BLaER1 treated with 17β-estradiol and CSF1 and Interleukin-3, amounts not matched to agents 10 nM and 100 nM (cell line): ENCODE measurements around the gene IRAK3.

Experiments
- H3K27ac ChIP-seq, 11 experiments: shearing (Covaris generic); formaldehyde crosslinking; 2 replicates each; pipeline ENCODE4 v1.8.1; 2022
- H3K27me3 ChIP-seq, 11 experiments: shearing (Covaris generic); formaldehyde crosslinking; 2 replicates each; pipeline ENCODE4 v1.8.1; 2022
- H3K36me3 ChIP-seq, 11 experiments: shearing (Covaris generic); formaldehyde crosslinking; 2 replicates each; pipeline ENCODE4 v1.8.1; 2022
- H3K4me1 ChIP-seq, 10 experiments: shearing (Covaris generic); formaldehyde crosslinking; 2 replicates each; pipeline ENCODE4 v1.8.1; 2022
- H3K4me2 ChIP-seq, 11 experiments: shearing (Covaris generic); formaldehyde crosslinking; 2 replicates each; pipeline ENCODE4 v1.8.1; 2022
- H3K4me3 ChIP-seq, 10 experiments: shearing (Covaris generic); formaldehyde crosslinking; 2 replicates each; pipeline ENCODE4 v1.8.1; 2022
- H3K9ac ChIP-seq, 11 experiments: shearing (Covaris generic); formaldehyde crosslinking; 2 replicates each; pipeline ENCODE4 v1.8.1; 2022
- H3K9me3 ChIP-seq, 11 experiments: shearing (Covaris generic); formaldehyde crosslinking; replicated peaks in 1 of 11; 2 replicates each; pipeline ENCODE4 v1.8.1; 2022
- H4K20me1 ChIP-seq, 11 experiments: shearing (Covaris generic); formaldehyde crosslinking; 2 replicates each; pipeline ENCODE4 v1.8.1; 2022
- Cebpa-rat ChIP-seq, 11 experiments: shearing (Covaris generic); IDR thresholded peaks; 2 replicates each; pipeline ENCODE4 v1.8.1; 2022

The IRAK3 gene

GRCh38 chr12:66188584-66189485, at the start of gene IRAK3:
Gene IRAK3 (plus strand): TSS chr12:66189214. CDS start chr12:66189300, 86 bp downstream.
- H3K9me3 ChIP-seq: peaks cover 15 to 39% (median 28%) of the 10 kb centered on the region in 11 experiments
- H3K27me3 ChIP-seq: peaks cover 17 to 52% (median 49%) of the 10 kb centered on the region in 11 experiments
- peaks cover 0 to 71% (median 10%) of the 10 kb centered on the region in 10 experiments; a peak in 18 of 20 replicates for H3K4me1 ChIP-seq
- peak within 1 kb of the TSS in 8 of 11 experiments; percentile 18 to 80 (median 45); a peak in 12 of 22 replicates for H3K9ac ChIP-seq
- TF ChIP-seq Cebpa-rat (IDR thresholded peaks at IDR 0.05): 0 out of 22 replicates have a peak, but pooled peaks of 1 of the 11 experiments have one; percentile 13
- H3K4me3 ChIP-seq: peak within 1 kb of the TSS; percentile 43 to 65 (median 52)
- H3K27ac ChIP-seq: peak within 1 kb of the TSS in 4 of 11 experiments; percentile 46 to 70 (median 65); a peak in 8 of 22 replicates
- peaks cover 0 to 9% (median 0%) of the 10 kb centered on the region in 11 experiments; a peak in 1 of 22 replicates for H3K36me3 ChIP-seq
- H3K4me2 ChIP-seq: peak within 1 kb of the TSS; percentile 57 to 92 (median 69)
- no peaks in the 10 kb centered on the region for H4K20me1 ChIP-seq

DNA sequence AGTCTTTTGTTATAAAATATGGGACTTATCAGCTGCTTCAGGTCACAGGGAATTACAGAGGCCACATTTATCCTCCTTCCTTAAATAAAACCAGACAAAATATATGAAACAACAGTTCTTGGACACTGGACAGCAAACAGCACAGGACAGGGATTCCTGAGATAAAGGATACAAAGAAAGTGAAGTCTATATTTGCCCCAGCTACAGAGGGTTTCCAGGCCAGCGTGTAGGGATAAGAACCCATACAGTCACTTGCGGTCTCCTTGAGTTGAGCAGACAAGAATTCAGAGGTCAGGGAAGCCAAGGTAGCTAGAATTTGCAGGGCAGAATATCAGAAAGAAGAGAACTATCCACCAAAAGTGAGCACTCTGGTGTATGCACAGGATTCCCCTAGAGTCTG, 49.7 kb upstream of the IRAK3 start:
- Histone ChIP-seq H4K20me1 (no peaks in the 10 kb centered on the region), H3K9me3 (peaks cover 29 to 75% (median 65%) of the 10 kb centered on the region in 11 experiments), H3K9ac (no peak overlapping the region), H3K36me3 (peaks cover 74 to 85% (median 81%) of the 10 kb centered on the region in 11 experiments), H3K27me3 (no peaks in the 10 kb centered on the region), H3K27ac (no peak overlapping the region), H3K4me2 (no peak overlapping the region), H3K4me3 (no peak overlapping the region), H3K4me1 (peaks cover 1 to 21% (median 6%) of the 10 kb centered on the region in 10 experiments; a peak in 19 of 20 replicates)
- no peak for TF ChIP-seq Cebpa-rat (IDR thresholded peaks at IDR 0.05)

DNA sequence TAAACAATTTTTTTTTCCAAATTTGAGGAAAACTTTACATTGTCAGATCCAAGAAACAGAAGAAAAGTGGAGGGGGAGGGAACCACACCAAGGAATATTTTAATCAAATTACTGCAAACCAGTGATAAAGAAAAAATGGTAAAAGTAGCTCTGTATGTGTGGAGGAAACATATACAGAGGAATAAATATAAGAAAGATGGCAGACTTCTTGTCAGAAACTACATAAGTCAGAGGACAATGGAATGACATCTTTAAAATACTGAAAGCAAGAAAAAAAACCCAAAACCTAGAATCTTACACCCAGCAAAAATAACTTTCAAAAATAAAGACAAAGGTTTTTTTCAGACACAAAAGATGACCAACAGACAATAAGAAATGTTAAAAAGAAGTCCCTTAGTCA, 48.3 kb upstream of the IRAK3 start:
- Histone ChIP-seq H3K9me3 (peaks cover 29 to 85% (median 73%) of the 10 kb centered on the region in 11 experiments), H3K27ac (no peak overlapping the region), H3K36me3 (peaks cover 76 to 93% (median 86%) of the 10 kb centered on the region in 11 experiments), H3K4me2 (no peak overlapping the region), H3K4me1 (peaks cover 10 to 35% (median 20%) of the 10 kb centered on the region in 10 experiments; a peak in 19 of 20 replicates), H3K4me3 (0 out of 20 replicates have a peak overlapping the region, but pooled peaks of 2 of the 10 experiments have one; percentile 3 to 22), H4K20me1 (no peaks in the 10 kb centered on the region), H3K9ac (no peak overlapping the region), H3K27me3 (no peaks in the 10 kb centered on the region)
- no peak for TF ChIP-seq Cebpa-rat (IDR thresholded peaks at IDR 0.05)

DNA sequence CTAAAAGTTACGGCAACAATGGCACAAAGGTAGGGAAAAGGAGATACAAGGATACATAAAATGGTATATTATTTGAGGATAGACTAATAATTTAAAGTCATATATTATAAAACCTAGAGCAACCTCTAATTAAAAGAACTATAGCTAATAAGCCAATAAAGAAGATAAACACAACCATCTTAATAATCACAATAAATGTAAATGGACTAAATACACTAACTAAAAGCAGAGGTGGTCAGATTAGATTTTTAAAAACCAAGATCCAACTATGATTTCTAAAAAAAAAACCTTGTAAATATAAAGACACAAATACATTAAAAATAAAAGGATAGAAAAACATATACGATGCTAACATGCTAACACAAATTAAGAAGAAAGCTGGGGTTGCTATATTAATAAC, 47.7 kb upstream of the IRAK3 start:
- no peak overlapping the region for H3K9ac ChIP-seq
- H3K9me3 ChIP-seq: peaks cover 29 to 86% (median 70%) of the 10 kb centered on the region in 11 experiments
- no peaks in the 10 kb centered on the region for H3K27me3 ChIP-seq
- H3K4me1 ChIP-seq: peaks cover 16 to 41% (median 26%) of the 10 kb centered on the region in 10 experiments
- no peaks in the 10 kb centered on the region for H4K20me1 ChIP-seq
- peaks cover 75 to 95% (median 85%) of the 10 kb centered on the region in 11 experiments for H3K36me3 ChIP-seq
- no peak overlapping the region for H3K4me2 ChIP-seq
- H3K4me3 ChIP-seq: no peak overlapping the region
- no peak overlapping the region for H3K27ac ChIP-seq
- no peak for TF ChIP-seq Cebpa-rat (IDR thresholded peaks at IDR 0.05)

GRCh38 chr12:66142826-66143225, 46.2 kb upstream of the IRAK3 start:
- peaks cover 16 to 51% (median 27%) of the 10 kb centered on the region in 10 experiments for H3K4me1 ChIP-seq

DNA sequence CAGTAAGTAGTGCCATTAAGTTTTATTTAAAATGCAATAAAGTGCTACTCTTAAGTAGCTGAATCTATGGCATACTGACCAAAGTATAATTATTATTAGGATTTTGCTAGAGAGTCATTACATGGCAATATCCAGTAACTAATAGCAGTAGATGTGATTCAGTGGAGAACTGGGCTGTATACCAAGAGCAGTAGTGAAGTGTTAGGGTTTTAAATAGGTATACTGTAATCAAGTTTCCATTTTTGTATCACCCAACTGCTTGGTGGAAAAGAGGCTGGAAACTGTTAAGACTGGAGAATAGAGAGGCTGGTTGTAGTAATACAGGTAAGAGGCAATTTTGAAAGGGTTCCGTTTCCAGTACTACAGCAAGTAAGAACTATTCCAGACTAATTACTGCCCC, 45.1 kb upstream of the IRAK3 start:
- Histone ChIP-seq H3K9ac (peak overlapping the region in 7 of 11 experiments; percentile 65 to 79 (median 70); a peak in 13 of 22 replicates), H3K27me3 (no peaks in the 10 kb centered on the region), H4K20me1 (no peaks in the 10 kb centered on the region), H3K27ac (peak overlapping the region in 10 of 11 experiments; percentile 80 to 99 (median 91); a peak in 21 of 22 replicates), H3K4me3 (0 out of 20 replicates have a peak overlapping the region, but pooled peaks of 2 of the 10 experiments have one; percentile 12 to 29), H3K4me1 (peaks cover 16 to 56% (median 27%) of the 10 kb centered on the region in 10 experiments), H3K4me2 (peak overlapping the region in 8 of 11 experiments; percentile 17 to 72 (median 48); a peak in 14 of 22 replicates), H3K9me3 (peaks cover 29 to 73% (median 60%) of the 10 kb centered on the region in 11 experiments), H3K36me3 (peaks cover 55 to 87% (median 68%) of the 10 kb centered on the region in 11 experiments)
- no peak for TF ChIP-seq Cebpa-rat (IDR thresholded peaks at IDR 0.05)

More at GRCh38 chr12:66142826-66143225, 46.2 kb upstream of the IRAK3 start:
- peak overlapping the region in 10 of 11 experiments; percentile 2 to 99 (median 91); a peak in 16 of 22 replicates for H3K27ac ChIP-seq
- no peak overlapping the region for H3K4me3 ChIP-seq
- peaks cover 60 to 92% (median 70%) of the 10 kb centered on the region in 11 experiments for H3K36me3 ChIP-seq
- H3K9ac ChIP-seq: no peak overlapping the region
- no peak for TF ChIP-seq Cebpa-rat (IDR thresholded peaks at IDR 0.05)
- H4K20me1 ChIP-seq: no peaks in the 10 kb centered on the region
- H3K27me3 ChIP-seq: no peaks in the 10 kb centered on the region
- H3K9me3 ChIP-seq: peaks cover 29 to 76% (median 60%) of the 10 kb centered on the region in 11 experiments
- H3K4me2 ChIP-seq: no peak overlapping the region

DNA sequence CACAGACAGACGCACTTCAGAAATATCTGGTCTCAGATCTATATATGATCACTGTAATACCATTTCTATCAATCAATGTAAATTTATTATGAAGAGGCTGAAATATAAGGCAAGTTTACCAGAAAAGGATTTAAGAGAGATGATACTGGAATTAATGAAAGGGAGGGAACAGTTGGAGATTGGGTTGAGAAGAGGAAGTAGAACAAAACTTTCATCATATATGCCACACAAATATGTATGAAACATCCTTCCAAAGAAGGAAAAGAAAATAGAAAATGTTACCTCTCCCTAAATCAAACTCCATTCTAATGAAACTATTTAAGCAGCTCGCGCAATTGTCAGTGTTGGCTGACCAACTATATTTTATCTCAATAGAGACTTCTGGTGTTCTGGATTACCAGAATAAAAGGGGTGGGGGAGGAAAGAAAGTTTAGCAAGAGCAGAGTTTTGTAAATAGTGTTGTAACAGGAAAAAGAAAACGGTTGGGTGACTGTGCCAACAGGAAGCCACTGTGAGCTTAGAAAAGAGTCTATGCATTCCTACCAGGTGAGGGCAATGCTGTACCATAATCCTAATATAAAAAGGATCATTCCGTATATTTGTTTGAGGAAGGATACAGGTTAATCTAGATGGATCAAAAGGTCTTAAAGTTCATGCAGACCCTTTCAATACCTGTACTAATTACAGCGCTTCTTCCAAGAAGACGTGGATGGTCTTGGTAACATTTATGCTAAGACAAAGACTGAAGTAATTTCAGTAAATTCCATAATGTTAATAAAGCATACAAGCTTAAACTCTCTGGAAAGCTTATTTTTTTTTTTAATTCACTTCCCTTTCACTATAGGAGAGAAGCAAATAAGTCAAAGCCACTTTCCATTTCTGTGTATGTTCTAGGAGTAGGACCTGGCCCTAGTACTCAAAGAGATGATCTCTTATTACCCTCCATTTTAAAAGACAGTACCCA, 43.9 kb upstream of the IRAK3 start:
- H3K36me3 ChIP-seq: peaks cover 45 to 86% (median 65%) of the 10 kb centered on the region in 11 experiments
- peaks cover 28 to 66% (median 50%) of the 10 kb centered on the region in 11 experiments for H3K9me3 ChIP-seq
- H3K27ac ChIP-seq: peak overlapping the region; percentile 53 to 99 (median 90); a peak in 21 of 22 replicates
- peak in 7 of 11 experiments; percentile 43 to 84 (median 72); a peak in 12 of 22 replicates for TF ChIP-seq Cebpa-rat (IDR thresholded peaks at IDR 0.05)
- H3K4me1 ChIP-seq: peaks cover 18 to 68% (median 29%) of the 10 kb centered on the region in 10 experiments
- H3K4me2 ChIP-seq: peak overlapping the region; percentile 18 to 72 (median 50); a peak in 21 of 22 replicates
- H3K9ac ChIP-seq: peak overlapping the region; percentile 52 to 79 (median 68); a peak in 21 of 22 replicates
- H3K27me3 ChIP-seq: no peaks in the 10 kb centered on the region
- no peaks in the 10 kb centered on the region for H4K20me1 ChIP-seq
- peak overlapping the region in 4 of 10 experiments; percentile 5 to 29 (median 10); a peak in 3 of 20 replicates for H3K4me3 ChIP-seq
